Measurements from ENCODE around the gene ZRANB3.

GRCh38 chr2:135373702-135374101 lies 157.3 kb downstream of the ZRANB3 start:
- TF ChIP-seq CTCF (IDR thresholded peaks at IDR 0.05; ENCODE audit: poor library complexity) (no peak), EZH2 (IDR thresholded peaks at IDR 0.05; ENCODE audit: borderline replicate concordance) (no peak)

All from hepatocyte (in vitro differentiated cells).